Mononuclear cell (primary cell): ENCODE results near the gene KCNN1. TPM values are rescaled to one million over a fixed set of nuclear protein-coding genes. Genes with fewer than 3 reads are reported as not detected.
"Not testable (repeated sequence)": the region's sequence is repeated elsewhere in the genome, so short reads cannot be mapped to it uniquely, and the experiment has no call there.

Experiments
- H3K27me3 ChIP-seq: 2 replicates; pipeline ENCODE4 v1.6.0; 2011; ENCODE audit warnings: low read length, control low read depth; ENCODE audit not compliant: insufficient read depth
- H3K4me1 ChIP-seq: 2 replicates; pipeline ENCODE4 v1.5.1; 2011; ENCODE audit warnings: mild to moderate bottlenecking, low read length, control low read depth; ENCODE audit not compliant: insufficient read depth
- H3K4me3 ChIP-seq: 2 replicates; pipeline ENCODE4 v1.5.1; 2011; ENCODE audit warnings: mild to moderate bottlenecking, low read length, moderate library complexity
- H3K9me3 ChIP-seq: 2 replicates; pipeline ENCODE4 v1.5.1; 2011; ENCODE audit warnings: low read depth, mild to moderate bottlenecking, control low read depth, low read length
- total RNA-seq: library from RNA; depleted of rRNA; stranded (reverse); fragments of >200 nt; gene quantifications from one replicate; pipeline ENCODE4 v1.2.3, GENCODE V29; 2012

The KCNN1 gene
- total RNA-seq, 1 donor = under 0.01 TPM

DNA sequence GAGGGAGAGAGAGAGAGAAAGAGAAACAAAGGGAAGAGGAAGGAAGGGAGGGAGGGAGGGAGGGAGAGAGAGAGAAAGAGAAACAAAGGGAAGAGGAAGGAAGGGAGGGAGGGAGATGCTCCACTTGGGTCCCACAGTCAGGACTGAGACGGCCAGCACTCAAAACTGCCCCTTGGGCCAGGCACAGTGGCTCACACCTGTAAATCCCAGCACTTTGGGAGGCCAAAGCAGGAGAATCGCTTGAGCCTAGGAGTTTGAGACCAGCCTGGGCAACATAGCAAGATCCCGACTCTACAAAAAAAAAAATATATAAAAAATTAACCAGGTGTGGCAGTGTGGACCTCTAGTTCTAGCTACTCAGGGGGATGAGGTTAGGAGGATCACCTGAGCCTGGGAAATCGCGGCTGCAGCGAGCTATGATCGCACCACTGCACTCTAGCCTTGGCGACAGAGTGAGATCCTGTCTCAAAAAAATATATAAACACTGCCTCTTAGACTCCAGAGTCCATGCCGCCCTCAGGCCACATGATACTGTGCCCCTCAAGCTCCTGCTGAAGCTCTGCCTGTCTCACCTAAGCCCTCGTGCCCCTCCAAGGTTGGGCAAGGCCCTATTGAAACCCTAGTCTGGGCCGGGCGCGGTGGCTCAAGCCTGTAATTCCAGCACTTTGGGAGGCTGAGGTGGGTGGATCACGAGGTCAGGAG lies 49.5 kb downstream of the KCNN1 start:
- H3K4me1 ChIP-seq = peaks cover 73% of the 10 kb centered on the region
- H3K4me3 ChIP-seq = no peak overlapping the region
- H3K9me3 ChIP-seq = no peaks in the 10 kb centered on the region
- no peaks in the 10 kb centered on the region for H3K27me3 ChIP-seq

DNA sequence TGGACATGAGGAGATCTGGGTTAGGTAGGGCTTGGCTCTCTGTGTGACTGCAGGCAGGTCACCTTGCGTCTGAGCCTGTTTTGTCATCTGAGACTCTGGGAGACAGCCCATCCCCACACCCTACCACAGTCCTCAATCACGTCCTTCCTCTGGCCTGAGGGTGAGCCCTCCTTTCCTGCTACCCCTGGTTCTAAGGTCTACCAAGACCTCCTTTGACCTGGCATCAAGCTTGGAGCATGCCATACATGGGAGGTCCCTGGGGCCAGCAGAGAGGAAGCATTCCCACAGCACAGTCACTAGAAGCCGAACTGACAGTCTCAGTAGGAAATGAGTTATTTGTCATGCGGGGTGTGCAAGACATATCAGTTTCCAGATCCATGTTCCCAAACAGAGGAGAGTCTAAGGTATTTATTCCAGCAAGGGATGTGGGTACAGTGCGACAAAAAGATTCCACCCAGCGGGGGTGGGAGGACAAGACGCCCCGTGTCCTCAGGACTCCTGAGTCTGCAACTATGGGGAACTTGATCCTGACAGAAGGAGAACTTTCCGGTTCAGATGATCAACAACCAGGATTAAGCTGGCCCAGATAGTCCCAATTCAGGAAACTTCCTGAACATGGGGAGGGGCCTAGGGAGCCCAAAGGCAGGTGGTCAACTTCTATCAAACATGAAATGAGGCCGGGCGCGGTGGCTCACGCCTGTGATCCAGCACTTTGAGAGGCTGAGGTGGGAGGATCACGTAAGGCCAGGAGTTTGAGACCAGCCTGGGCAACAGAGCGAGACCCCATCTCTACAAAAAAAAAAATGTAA lies 50.6 kb downstream of the KCNN1 start:
- Histone ChIP-seq H3K4me3 (no peak overlapping the region), H3K27me3 (no peaks in the 10 kb centered on the region), H3K9me3 (no peaks in the 10 kb centered on the region), H3K4me1 (peaks cover 84% of the 10 kb centered on the region)

DNA sequence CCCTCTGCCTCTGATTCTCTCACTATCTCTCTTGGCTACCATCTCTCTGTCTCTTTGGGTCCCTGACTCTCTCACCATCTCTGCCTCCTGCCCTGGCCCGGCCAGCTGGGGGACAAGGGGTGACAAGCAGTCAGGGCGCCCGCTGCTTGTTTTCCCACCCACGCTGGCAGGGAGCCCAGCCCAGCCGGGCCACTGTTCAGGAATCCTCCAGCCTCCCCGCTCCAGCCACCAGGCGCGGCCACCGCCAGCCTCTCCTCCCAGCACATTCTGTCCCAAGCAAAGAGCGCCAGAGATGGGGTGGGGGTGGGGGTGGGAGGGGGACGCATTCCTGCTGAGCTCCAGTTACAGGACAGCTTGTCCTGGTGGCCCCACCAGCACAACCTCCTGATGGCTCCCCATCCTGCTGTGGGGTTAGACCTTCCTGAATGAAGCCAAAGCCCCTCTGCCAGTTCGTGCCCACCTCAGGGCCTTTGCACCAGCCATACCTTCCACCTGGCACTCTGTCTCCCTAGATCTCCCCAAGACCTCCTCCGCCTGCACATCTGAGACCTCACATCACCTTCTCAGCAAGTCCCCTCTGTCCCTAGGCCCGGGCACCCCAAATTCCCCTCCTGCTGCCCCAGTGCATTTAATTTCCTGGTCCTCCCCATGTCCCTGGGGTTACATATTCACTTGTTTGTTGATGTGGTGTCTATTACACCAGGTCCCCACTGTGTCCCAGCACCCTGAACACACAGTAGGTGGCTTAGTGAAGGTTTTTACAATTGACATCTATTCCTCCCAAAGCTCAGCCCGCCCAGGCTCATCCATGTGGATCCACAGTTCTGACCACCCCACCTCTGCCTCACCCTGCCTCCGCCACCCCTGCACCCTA lies 53.5 kb downstream of the KCNN1 start:
- Histone ChIP-seq H3K4me3 (no peak overlapping the region), H3K9me3 (no peaks in the 10 kb centered on the region), H3K27me3 (no peaks in the 10 kb centered on the region), H3K4me1 (peaks cover 87% of the 10 kb centered on the region)

DNA sequence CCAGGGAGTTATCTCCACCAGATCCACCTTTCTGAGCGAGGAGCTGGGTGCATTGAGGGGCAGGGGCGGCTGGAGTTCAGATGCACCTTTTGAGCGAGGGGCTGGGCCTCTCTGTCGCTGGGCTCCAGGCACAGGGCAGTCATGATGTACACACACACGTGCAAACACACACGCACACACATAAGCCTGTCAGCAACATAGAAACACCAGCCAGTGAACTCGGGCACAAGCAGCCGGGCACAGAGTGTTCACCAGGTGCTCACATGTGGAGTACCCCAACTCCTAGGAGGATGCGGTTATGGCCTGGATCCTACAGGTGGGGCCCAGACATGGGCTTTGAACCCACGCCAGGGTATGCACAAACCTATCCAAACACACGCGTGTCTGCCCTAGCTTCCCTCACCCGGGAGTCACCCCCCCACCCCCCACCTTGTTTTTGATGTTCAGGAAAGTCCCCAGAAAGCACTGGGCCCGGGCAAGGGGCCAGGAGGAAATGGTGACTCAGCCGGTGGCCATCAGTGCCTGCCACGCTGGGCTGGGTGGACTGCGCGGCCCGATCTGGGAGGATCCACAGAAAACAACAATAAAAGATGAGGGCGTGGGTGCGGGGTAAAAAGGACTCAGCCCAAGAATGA lies 54.3 kb downstream of the KCNN1 start:
- Histone ChIP-seq H3K9me3 (no peaks in the 10 kb centered on the region), H3K4me1 (peaks cover 81% of the 10 kb centered on the region), H3K4me3 (no peak overlapping the region), H3K27me3 (no peaks in the 10 kb centered on the region)

- Histone ChIP-seq H3K27me3 (no peaks in the 10 kb centered on the region), H3K4me3 (no peak overlapping the region), H3K9me3 (no peaks in the 10 kb centered on the region), H3K4me1 (peaks cover 57% of the 10 kb centered on the region)
Observed at GRCh38 chr19:18023622-18024251, 56.8 kb downstream of the KCNN1 start.

GRCh38 chr19:18027151-18027550 lies 60.2 kb downstream of the KCNN1 start:
- Histone ChIP-seq H3K9me3 (no peaks in the 10 kb centered on the region), H3K4me1 (peaks cover 40% of the 10 kb centered on the region)

DNA sequence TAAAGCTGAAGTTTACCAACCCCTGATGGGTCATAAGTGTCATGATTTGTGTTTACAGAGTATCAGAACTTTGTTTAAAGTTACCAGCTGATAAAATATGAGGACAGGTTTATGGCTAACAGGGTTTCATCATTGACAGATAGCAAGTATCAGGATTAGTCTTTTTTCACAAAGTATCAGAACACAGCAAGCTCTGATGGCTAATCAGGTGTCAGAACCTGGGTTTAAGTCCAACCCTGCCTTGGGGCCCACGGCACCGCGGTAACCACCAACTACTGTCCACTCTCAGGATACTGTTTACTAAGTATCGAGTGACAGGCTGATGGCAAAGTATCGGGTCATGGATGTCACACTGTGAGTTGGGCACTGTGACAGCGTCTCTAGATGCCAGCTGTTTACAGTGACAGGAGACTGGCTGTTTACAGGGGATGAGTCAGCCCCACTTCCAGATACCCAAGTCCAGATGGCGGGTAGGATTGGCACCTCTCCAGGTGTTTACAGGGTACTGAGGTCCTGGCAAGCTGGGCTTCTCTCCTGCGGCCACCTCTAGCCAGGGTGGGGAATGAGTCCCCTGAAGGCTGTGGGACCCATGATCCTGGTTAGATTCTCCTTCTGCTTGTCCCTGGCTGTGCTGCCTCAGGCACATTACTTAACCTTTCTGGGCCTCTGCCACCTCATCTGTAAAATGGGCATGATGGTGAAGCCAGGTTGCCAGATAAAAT lies 62.9 kb downstream of the KCNN1 start:
- Histone ChIP-seq H3K4me3 (no peak overlapping the region), H3K4me1 (peaks cover 18% of the 10 kb centered on the region), H3K27me3 (no peaks in the 10 kb centered on the region), H3K9me3 (no peaks in the 10 kb centered on the region)

More at GRCh38 chr19:18027151-18027550, 60.2 kb downstream of the KCNN1 start:
- H3K4me3 ChIP-seq = no peak overlapping the region
- no peaks in the 10 kb centered on the region for H3K27me3 ChIP-seq

DNA sequence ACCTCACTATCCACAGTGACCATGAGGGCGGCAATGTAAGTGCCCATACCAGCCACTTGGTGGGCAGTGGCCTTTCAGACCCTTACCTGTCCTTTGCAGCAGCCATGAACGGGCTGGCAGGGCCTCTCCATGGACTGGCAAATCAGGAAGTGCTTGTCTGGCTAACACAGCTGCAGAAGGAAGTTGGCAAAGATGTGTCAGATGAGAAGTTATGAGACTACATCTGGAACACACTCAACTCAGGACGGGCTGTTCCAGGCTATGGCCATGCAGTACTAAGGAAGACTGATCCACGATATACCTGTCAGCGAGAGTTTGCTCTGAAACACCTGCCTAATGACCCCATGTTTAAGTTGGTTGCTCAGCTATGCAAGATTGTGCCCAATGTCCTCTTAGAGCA lies 64.5 kb downstream of the KCNN1 start:
- not testable (repeated sequence) for H3K4me3 ChIP-seq, H3K27me3 ChIP-seq, H3K9me3 ChIP-seq
- peaks cover 24% of the 10 kb centered on the region for H3K4me1 ChIP-seq

- not testable (repeated sequence) for H3K4me3 ChIP-seq, H3K27me3 ChIP-seq, H3K9me3 ChIP-seq
- H3K4me1 ChIP-seq = peaks cover 24% of the 10 kb centered on the region
Observed at GRCh38 chr19:18032102-18032501, 65.2 kb downstream of the KCNN1 start.

DNA sequence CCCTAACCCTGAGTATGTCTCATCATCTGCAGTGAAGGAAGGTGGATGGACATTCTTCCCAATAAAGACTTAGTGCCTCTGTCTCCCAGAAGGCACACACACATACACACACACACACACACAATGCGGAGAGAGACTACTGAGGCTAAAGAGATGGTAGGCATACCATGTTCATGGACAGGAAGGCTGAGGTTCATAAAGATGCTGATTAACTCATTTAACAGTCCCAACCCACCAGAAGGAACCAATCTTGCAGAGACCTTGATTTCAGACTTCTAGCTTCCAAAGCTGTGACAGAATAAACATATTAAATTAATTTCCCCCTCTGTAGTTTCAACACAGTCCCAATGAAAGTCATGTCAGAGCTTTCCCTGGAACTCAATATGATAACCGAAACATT lies 74.1 kb downstream of the KCNN1 start:
- Histone ChIP-seq H3K9me3 (no peaks in the 10 kb centered on the region), H3K4me1 (peaks cover 25% of the 10 kb centered on the region), H3K4me3 (no peak overlapping the region), H3K27me3 (no peaks in the 10 kb centered on the region)

- no peak overlapping the region for H3K4me3 ChIP-seq
- no peaks in the 10 kb centered on the region for H3K9me3 ChIP-seq
- peaks cover 30% of the 10 kb centered on the region for H3K4me1 ChIP-seq
- no peaks in the 10 kb centered on the region for H3K27me3 ChIP-seq
Observed at GRCh38 chr19:18043676-18044075, 76.8 kb downstream of the KCNN1 start.

DNA sequence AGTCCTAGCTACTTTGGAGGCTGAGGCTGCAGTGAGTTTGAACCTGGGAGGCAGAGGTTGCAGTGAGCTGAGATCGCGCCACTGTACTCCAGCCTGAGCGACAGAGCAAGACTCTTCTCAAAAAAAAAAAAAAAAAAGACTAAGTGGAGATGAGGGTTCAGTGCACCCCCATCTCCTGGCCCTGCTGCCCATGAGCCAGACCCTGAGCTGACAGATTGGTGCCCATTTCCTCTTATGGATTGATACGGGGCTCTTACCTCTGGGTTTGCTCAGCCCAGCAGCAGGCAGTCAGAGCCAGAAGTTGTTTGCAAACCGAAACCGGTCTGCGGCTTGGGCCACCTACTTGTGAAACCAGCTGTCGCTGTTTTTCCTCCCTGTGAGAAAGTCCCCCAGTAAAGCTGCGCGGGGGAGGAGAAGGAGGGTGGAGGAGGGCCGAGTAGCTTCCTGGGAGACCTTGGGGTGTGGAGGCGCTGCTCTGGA lies 78.0 kb downstream of the KCNN1 start:
- Histone ChIP-seq H3K4me1 (peaks cover 30% of the 10 kb centered on the region), H3K9me3 (no peaks in the 10 kb centered on the region), H3K27me3 (no peaks in the 10 kb centered on the region), H3K4me3 (peak overlapping the region; percentile 34)

DNA sequence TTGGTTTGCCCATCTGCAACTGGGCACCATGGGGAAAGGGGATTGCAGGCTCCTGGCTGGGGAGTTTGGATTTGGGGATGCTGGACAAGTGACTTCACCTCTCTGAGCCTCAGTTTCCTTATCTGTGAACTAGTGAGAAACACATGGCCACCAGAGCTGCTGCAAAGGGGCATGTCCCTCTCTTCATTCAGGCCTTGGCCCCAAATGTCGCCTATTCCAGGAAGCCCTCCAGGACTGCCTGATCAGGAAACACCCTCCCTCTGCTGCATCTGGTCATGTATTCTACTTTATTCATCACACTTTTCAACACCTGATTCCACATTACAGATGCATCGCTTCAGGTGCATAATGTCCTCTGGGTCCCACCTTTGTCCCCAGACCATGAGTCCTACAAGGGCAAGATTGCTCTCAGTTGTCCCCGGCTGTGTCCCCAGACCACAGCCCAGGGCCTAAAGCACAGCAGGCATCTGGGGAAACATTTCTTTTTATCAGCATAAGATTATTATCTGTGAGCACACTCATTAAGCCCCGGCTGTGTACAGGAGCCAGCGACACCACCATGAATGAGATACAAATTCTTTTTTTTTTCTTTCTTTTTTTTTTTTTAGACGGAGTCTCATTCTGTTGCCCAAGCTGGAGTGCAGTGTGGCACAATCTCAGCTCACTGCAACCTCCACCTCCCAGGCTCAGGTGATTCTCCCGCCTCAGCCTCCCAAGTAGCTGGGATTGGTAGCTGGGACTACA lies 78.6 kb downstream of the KCNN1 start:
- peaks cover 30% of the 10 kb centered on the region for H3K4me1 ChIP-seq
- H3K9me3 ChIP-seq = no peaks in the 10 kb centered on the region
- no peaks in the 10 kb centered on the region for H3K27me3 ChIP-seq
- no peak overlapping the region for H3K4me3 ChIP-seq
